Esophagus muscularis mucosa (tissue), 3 donors: ENCODE results near the gene CENPQ.

Experiments used
- CTCF ChIP-seq, 3 experiments: fragments of 200-600 bp in 2 of 3; fragments of 450-650 bp in 1 of 3; sonication (generic) in 2 of 3; IDR thresholded peaks; one replicate each; pipeline ENCODE4 v1.5.1; 2017 to 2019; ENCODE audit warnings: antibody characterized with exemption in 3 of 3, mild to moderate bottlenecking in 2 of 3, moderate library complexity in 1 of 3
- POLR2AphosphoS5 ChIP-seq, 2 donors: sonication (generic); formaldehyde crosslinking; IDR thresholded peaks; one replicate each; pipeline ENCODE4 v1.6.1; 2017; ENCODE audit warnings: antibody characterized with exemption in 2 of 2

- TF ChIP-seq CTCF (IDR thresholded peaks at IDR 0.05) (no peak), POLR2AphosphoS5 (IDR thresholded peaks at IDR 0.05) (no peak)
Observed at GRCh38 chr6:49535795-49536194, 72.6 kb downstream of the CENPQ start.
